ENCODE measurements around the gene CUL1.

CUL1 gene

GRCh38 chr7:148813890-148814289 lies 115.2 kb downstream of the CUL1 start:
- no peak overlapping the region for H3K4me3 ChIP-seq (ENCODE audit: low read depth, low read length)
- TF ChIP-seq, protein P1, sequence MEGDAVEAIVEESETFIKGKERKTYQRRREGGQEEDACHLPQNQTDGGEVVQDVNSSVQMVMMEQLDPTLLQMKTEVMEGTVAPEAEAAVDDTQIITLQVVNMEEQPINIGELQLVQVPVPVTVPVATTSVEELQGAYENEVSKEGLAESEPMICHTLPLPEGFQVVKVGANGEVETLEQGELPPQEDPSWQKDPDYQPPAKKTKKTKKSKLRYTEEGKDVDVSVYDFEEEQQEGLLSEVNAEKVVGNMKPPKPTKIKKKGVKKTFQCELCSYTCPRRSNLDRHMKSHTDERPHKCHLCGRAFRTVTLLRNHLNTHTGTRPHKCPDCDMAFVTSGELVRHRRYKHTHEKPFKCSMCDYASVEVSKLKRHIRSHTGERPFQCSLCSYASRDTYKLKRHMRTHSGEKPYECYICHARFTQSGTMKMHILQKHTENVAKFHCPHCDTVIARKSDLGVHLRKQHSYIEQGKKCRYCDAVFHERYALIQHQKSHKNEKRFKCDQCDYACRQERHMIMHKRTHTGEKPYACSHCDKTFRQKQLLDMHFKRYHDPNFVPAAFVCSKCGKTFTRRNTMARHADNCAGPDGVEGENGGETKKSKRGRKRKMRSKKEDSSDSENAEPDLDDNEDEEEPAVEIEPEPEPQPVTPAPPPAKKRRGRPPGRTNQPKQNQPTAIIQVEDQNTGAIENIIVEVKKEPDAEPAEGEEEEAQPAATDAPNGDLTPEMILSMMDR (IDR thresholded peaks at IDR 0.05; ENCODE audit: borderline replicate concordance, insufficient read depth, low read depth, low read length) = no peak

- TF ChIP-seq, protein P1 (IDR thresholded peaks at IDR 0.05; ENCODE audit: borderline replicate concordance, insufficient read depth, low read depth, low read length) = no peak
- H3K4me3 ChIP-seq (ENCODE audit: low read depth, low read length) = no peak overlapping the region
These were observed 116.3 kb downstream of the CUL1 start for GRCh38 chr7:148814922-148815559.

DNA sequence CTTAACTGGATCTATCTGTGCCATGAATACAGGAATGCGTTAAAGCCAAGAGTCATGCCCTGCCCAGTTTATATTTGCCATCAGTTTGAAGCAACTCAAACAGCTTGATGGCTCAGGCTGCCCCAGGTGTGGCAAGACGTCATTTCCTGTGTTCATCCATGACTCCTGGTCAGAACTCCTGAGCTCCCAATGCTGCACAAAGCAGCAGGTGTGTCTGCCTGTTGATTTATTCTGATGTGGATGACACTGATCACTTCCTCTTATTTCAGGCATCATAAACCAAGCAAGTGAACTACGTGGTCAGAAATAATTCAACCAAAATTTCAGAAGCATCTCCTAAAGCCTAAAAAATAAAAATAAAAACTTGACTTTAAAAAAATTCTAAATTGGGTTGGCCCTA lies 116.9 kb downstream of the CUL1 start:
- no peak overlapping the region for H3K4me3 ChIP-seq (ENCODE audit: low read depth, low read length)
- TF ChIP-seq, protein P1 (IDR thresholded peaks at IDR 0.05; ENCODE audit: borderline replicate concordance, insufficient read depth, low read depth, low read length) = no peak

DNA sequence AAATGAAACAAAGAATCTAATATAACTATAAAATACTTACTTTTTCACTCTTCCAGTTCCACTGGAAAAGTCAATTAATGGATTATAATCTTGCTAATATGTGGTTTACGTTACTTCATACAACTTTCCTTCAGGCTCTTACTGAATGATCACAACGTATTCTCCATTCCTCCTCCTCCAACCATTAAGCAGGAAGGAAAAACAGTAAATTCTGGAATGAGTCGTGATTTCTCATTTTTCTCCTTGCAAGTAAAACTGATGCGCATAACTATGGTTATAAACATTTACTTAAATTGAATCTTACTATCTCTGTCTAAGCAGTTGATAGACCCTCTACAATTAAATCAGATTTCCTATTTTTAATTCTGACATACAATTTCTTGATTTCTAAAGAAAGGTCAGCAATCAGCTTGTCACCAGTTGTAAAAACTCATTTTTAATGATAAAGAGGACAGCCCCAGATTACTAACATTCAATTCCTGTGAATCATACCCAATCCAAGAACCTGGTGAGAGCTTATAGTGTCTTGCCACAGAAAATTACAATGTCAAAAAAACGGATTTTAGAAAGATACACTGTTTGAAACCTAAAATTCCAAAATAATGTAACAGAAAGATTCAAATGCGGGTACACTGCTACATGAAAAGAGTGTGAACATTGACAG lies 121.1 kb downstream of the CUL1 start:
- H3K4me3 ChIP-seq (ENCODE audit: low read depth, low read length) = no peak overlapping the region
- TF ChIP-seq, protein P1 (IDR thresholded peaks at IDR 0.05; ENCODE audit: borderline replicate concordance, insufficient read depth, low read depth, low read length) = no peak

DNA sequence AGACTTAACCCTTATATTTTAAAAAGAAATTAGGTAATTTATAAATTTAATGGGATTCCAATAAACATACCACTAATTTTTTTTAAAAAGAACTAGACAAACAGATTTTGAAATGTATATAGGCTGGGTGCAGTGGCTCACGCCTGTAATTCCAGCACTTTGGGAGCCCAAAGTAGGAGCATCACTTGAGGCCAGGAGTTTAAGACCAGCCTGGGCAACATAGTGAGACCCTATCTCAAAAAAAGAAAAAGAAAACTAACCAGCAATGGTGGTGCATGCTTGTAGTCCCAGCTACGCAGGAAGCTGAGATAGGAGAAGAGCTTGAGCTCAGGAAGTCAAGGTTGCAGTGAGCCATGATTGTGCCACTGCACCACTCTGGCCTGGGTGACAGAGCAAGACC lies 122.7 kb downstream of the CUL1 start:
- TF ChIP-seq, protein P1 (IDR thresholded peaks at IDR 0.05; ENCODE audit: borderline replicate concordance, insufficient read depth, low read depth, low read length) = no peak
- H3K4me3 ChIP-seq (ENCODE audit: low read depth, low read length) = no peak overlapping the region

DNA sequence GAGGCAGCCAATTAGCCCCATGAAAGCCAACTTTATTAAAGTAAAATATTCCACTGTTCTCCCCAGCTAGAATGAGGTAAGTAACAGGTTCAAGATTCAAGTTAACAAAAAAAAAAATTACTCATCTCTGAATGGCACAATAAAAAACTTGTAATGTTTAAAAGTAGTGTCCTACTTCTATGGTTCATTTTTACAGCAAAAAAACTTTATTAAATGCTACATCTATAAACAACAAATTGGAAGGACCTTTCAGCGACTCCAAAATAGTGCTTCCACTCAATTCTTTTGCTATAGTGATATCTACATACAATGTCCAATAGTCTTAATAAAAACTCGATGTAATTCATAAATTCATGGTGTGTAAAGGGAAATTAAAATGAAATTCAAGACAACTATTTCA lies 126.2 kb downstream of the CUL1 start:
- no peak overlapping the region for H3K4me3 ChIP-seq (ENCODE audit: low read depth, low read length)
- TF ChIP-seq, protein P1 (IDR thresholded peaks at IDR 0.05; ENCODE audit: borderline replicate concordance, insufficient read depth, low read depth, low read length) = no peak

- TF ChIP-seq, protein P1 (IDR thresholded peaks at IDR 0.05; ENCODE audit: borderline replicate concordance, insufficient read depth, low read depth, low read length) = no peak
- H3K4me3 ChIP-seq (ENCODE audit: low read depth, low read length) = no peak overlapping the region
These were observed 126.6 kb downstream of the CUL1 start for GRCh38 chr7:148825338-148825737.

All from GM12875 (cell line).